Posterior cingulate gyrus (tissue), 11 donors: ENCODE measurements around the gene SAMD11.
"Not testable (repeated sequence)": the region's sequence is repeated elsewhere in the genome, so short reads cannot be mapped to it uniquely, and the experiment has no call there.

Source experiments
- DNase-seq, 10 donors: peaks; one replicate each; pipeline versions ENCODE4 v3.0.0 to v3.0.0-alpha.2; 2020 to 2021; ENCODE audit warnings: mixed read lengths in 3 of 10
- intact Hi-C: fragments of 100-400 bp; cut with DNase I; formaldehyde crosslinking; loops from one replicate; pipeline ENCODE4 v1.15.1; 2023

Gene SAMD11

GRCh38 chr1:982765-983436 is 59.2 kb downstream of the SAMD11 start:
- intact Hi-C loops = no loop called here

GRCh38 chr1:983798-984475 is 60.2 kb downstream of the SAMD11 start:
- intact Hi-C loops = loop anchor here (1.0 to 2.0 kb wide), 2 partner anchors 17 to 79 kb away; no protein-coding TSS in a partner anchor

More at GRCh38 chr1:982765-983436, 59.2 kb downstream of the SAMD11 start:
- peak in 1 of 10 donors; percentile 81 for DNase-seq

GRCh38 chr1:984476-984814 is 60.7 kb downstream of the SAMD11 start:
- DNase-seq = peak in 1 of 10 donors; percentile 35
- intact Hi-C loops = loop anchor here (1.0 to 2.0 kb wide), 2 partner anchors 17 to 78 kb away; no protein-coding TSS in a partner anchor

More at GRCh38 chr1:983798-984475, 60.2 kb downstream of the SAMD11 start:
- DNase-seq = peak in 4 of 10 donors; percentile 50 to 92 (median 64)

GRCh38 chr1:985126-985525 is 61.4 kb downstream of the SAMD11 start:
- DNase-seq = peak in 1 of 10 donors; percentile 61
- intact Hi-C loops = loop anchor here (2.0 kb wide), 1 partner anchor 78 kb away; no protein-coding TSS in a partner anchor

- DNase-seq, intact Hi-C loops: not testable (repeated sequence)
Measured at GRCh38 chr1:988061-988460, 64.3 kb downstream of the SAMD11 start.

- intact Hi-C loops, DNase-seq: not testable (repeated sequence)
Measured at GRCh38 chr1:991275-991674, 67.6 kb downstream of the SAMD11 start.

GRCh38 chr1:991895-992294 is 68.2 kb downstream of the SAMD11 start:
- peak in 1 of 10 donors; percentile 32 for DNase-seq
- intact Hi-C loops = no loop called here

GRCh38 chr1:992362-992761 is 68.6 kb downstream of the SAMD11 start:
- DNase-seq = no peak

GRCh38 chr1:993379-993995 is 69.8 kb downstream of the SAMD11 start:
- DNase-seq = peak in 1 of 10 donors; percentile 62
- intact Hi-C loops = no loop called here

More at GRCh38 chr1:992362-992761, 68.6 kb downstream of the SAMD11 start:
- intact Hi-C loops = no loop called here
